K562 (cell line): ENCODE measurements around the gene CDC42EP2. TPM values are rescaled to one million over a fixed set of nuclear protein-coding genes. Genes with fewer than 3 reads are reported as not detected.

Source experiments
- ATAC-seq: fragments of 200-7000 bp; cut with Tn5 transposase; 3 replicates; pipeline ENCODE4 v1.9.1; 2020; ENCODE audit warnings: moderate library complexity
- BruUV-seq: library from RNA; stranded (reverse); fragments of 400-500 nt; replicated peaks from 2 replicates; lab custom pipeline; 2021; lab: Mats Ljungman, UMichigan
- CTCF ChIA-PET: fragments of 300-600 bp; formaldehyde crosslinking; extraction: SDS; loops from one replicate; lab custom pipeline; 2021; ENCODE audit warnings: low intra/inter-chr PET ratio; lab: Yijun Ruan, JAX
- POLR2A ChIA-PET: fragments of 300-600, 350-650 bp; sonication (Branson Sonifier 250); formaldehyde crosslinking; extraction: SDS; loops from one replicate; lab custom pipeline; 2021; ENCODE audit warnings: antibody characterized with exemption, inconsistent platforms; lab: Yijun Ruan, JAX
- DNase-seq, 4 experiments: peaks; one replicate each; pipeline versions ENCODE4 v3.0.0 to v3.0.0-alpha.2; 2011 to 2018; ENCODE audit warnings: low spot score in 3 of 4, mixed read lengths in 3 of 4; ENCODE audit errors: extremely low read depth in 1 of 4
- FAIRE-seq: peaks from 2 replicates; lab custom pipeline; 2011; peaks lifted over from hg19 to GRCh38; lab: Jason Lieb, UNC
- H2AFZ ChIP-seq: 2 replicates; pipeline ENCODE4 v1.6.0; 2011; ENCODE audit warnings: low read depth, low read length, control low read depth, inconsistent platforms
- H3K27ac ChIP-seq: fragments of 200-600 bp; 3 replicates; pipeline ENCODE4 v1.8.0; 2011; ENCODE audit warnings: low read depth, mild to moderate bottlenecking, control low read depth, inconsistent platforms, low read length, moderate library complexity, mixed read lengths; ENCODE audit errors: extremely low read depth
- H3K27me3 ChIP-seq, 2 experiments: fragments of 300-600 bp in 1 of 2; 2 replicates in 1 of 2; 3 replicates in 1 of 2; pipeline versions ENCODE4 v1.6.0 to v1.8.0; 2011; ENCODE audit warnings: inconsistent platforms in 2 of 2, low read length in 2 of 2, mild to moderate bottlenecking in 1 of 2, mixed read lengths in 1 of 2, moderate library complexity in 1 of 2; ENCODE audit not compliant: control insufficient read depth in 2 of 2, insufficient read depth in 2 of 2
- H3K36me3 ChIP-seq: fragments of 300-600 bp; 3 replicates; pipeline ENCODE4 v1.8.0; 2011; ENCODE audit warnings: mild to moderate bottlenecking, low read length, inconsistent platforms; ENCODE audit not compliant: control insufficient read depth, insufficient read depth
- H3K4me1 ChIP-seq, 2 experiments: fragments of 200-600 bp in 1 of 2; replicated peaks in 1 of 2; 2 replicates in 1 of 2; 3 replicates in 1 of 2; pipeline versions ENCODE4 v1.5.1 to v1.8.0; 2011; ENCODE audit warnings: inconsistent platforms in 2 of 2, low read length in 2 of 2, mild to moderate bottlenecking in 1 of 2, mixed read lengths in 1 of 2, moderate library complexity in 1 of 2; ENCODE audit not compliant: control insufficient read depth in 2 of 2, insufficient read depth in 2 of 2
- H3K4me2 ChIP-seq: 2 replicates; pipeline ENCODE4 v1.6.1; 2011; ENCODE audit warnings: low read length, control low read depth, inconsistent platforms, mixed read lengths; ENCODE audit not compliant: insufficient read depth
- H3K4me3 ChIP-seq: fragments of 200-600 bp; sonication (generic), shearing (Covaris generic); 2 replicates; pipeline ENCODE4 v1.5.1; 2016; ENCODE audit warnings: control low read depth, inconsistent platforms
- H3K79me2 ChIP-seq: fragments of 200-600 bp; 3 replicates; pipeline ENCODE4 v1.8.0; 2011; ENCODE audit warnings: low read length, inconsistent platforms; ENCODE audit not compliant: control insufficient read depth, insufficient read depth
- H3K9ac ChIP-seq, 2 experiments: 2 replicates each; pipeline versions ENCODE4 v1.6.0 to v1.6.1; 2011; ENCODE audit warnings: low read depth in 2 of 2, low read length in 2 of 2, control low read depth in 1 of 2, inconsistent platforms in 1 of 2, mild to moderate bottlenecking in 1 of 2, mixed read lengths in 1 of 2; ENCODE audit not compliant: insufficient read depth in 1 of 2
- H3K9me1 ChIP-seq: one replicate; pipeline ENCODE4 v1.6.0; 2011; ENCODE audit warnings: inconsistent platforms, mild to moderate bottlenecking, low read length, moderate library complexity; ENCODE audit not compliant: control insufficient read depth, insufficient read depth
- H3K9me3 ChIP-seq: replicated peaks from 2 replicates; pipeline ENCODE4 v1.5.1; 2011; ENCODE audit warnings: low read depth, low read length, inconsistent platforms; ENCODE audit not compliant: control insufficient read depth, insufficient read depth
- H4K20me1 ChIP-seq: replicated peaks from 2 replicates; pipeline ENCODE4 v1.6.1; 2011; ENCODE audit warnings: low read length, inconsistent platforms, mixed read lengths; ENCODE audit not compliant: control insufficient read depth, insufficient read depth
- C11orf30 ChIP-seq: fragments of 450-650 bp; IDR thresholded peaks from 2 replicates; pipeline ENCODE4 v1.6.1; 2016; ENCODE audit warnings: low read depth, mild to moderate bottlenecking
- CEBPG ChIP-seq, 3 experiments: fragments of 200-800 bp in 1 of 3; sonication (Bioruptor generic) in 1 of 3; sonication (generic) in 1 of 3; formaldehyde crosslinking in 1 of 3; IDR thresholded peaks in 2 of 3; conservative IDR thresholded peaks in 1 of 3; 2 replicates each; pipeline versions ENCODE4 v1.6.1 to v1.8.0; 2016 to 2022; ENCODE audit warnings: missing compliant biosample characterization in 2 of 3, missing genetic modification characterization in 2 of 3, mild to moderate bottlenecking in 1 of 3, missing genetic modification reagents in 1 of 3
- KDM1A ChIP-seq, 2 experiments: fragments of 450-650 bp; IDR thresholded peaks; 2 replicates each; pipeline ENCODE4 v1.6.1; 2016; ENCODE audit warnings: mild to moderate bottlenecking in 2 of 2
- MXI1 ChIP-seq: IDR thresholded peaks from 2 replicates; pipeline ENCODE4 v1.6.1; 2011; ENCODE audit warnings: low read depth, mild to moderate bottlenecking, improper control_type of control experiment, low read length
- NFE2 ChIP-seq: IDR thresholded peaks from 2 replicates; pipeline ENCODE4 v1.6.1; 2014; ENCODE audit warnings: antibody characterized with exemption, low read depth
- RBFOX2 ChIP-seq: fragments of 200-400 bp; formaldehyde crosslinking; IDR thresholded peaks from 2 replicates; pipeline ENCODE4 v1.6.1; 2017; ENCODE audit warnings: low read depth, mild to moderate bottlenecking, low read length, moderate library complexity
- TCF3 ChIP-seq: sonication (generic); formaldehyde crosslinking; IDR thresholded peaks from 2 replicates; pipeline ENCODE4 v1.4.0; 2020; ENCODE audit warnings: mild to moderate bottlenecking, missing genetic modification reagents
- WGBS: fragments of 100-300 bp; shearing (Covaris generic); methylation state at CpG from one replicate; pipeline ENCODE4 v1.1.6; 2016; ENCODE audit warnings: low coverage, mixed read lengths; ENCODE audit not compliant: insufficient coverage; ENCODE audit errors: missing lambda C conversion rate; 5-methylcytosine and 5-hydroxymethylcytosine counted together
- in situ Hi-C: fragments of 300-500 bp; cut with MboI; formaldehyde crosslinking; loops from 4 replicates; pipeline ENCODE4 v1.15.0; 2018; ENCODE audit warnings: inconsistent platforms, mixed read lengths
- intact Hi-C: fragments of 100-400 bp; cut with micrococcal nuclease; formaldehyde crosslinking; loops from 2 replicates; pipeline ENCODE4 v1.14.2; 2022
- polyA plus RNA-seq, 8 experiments: library from polyadenylated mRNA; depleted of rRNA in 4 of 8; stranded (reverse) in 5 of 8; unstranded in 3 of 8; fragments of >200 nt; fragmentation: Nextera tagmentation in 2 of 8; fragmentation: Illumina TruSeq in 1 of 8; extraction: Ambion mirVana in 2 of 8; extraction: Trizol in 1 of 8; gene quantifications; 2 replicates each; pipeline versions ENCODE4 v1.2.1 to v1.2.3, GENCODE V29; 2011 to 2014; ENCODE audit warnings: inconsistent platforms in 1 of 8, missing spikeins in 1 of 8
- total RNA-seq, 7 experiments: library from RNA; depleted of rRNA in 6 of 7; stranded (reverse); fragments of >200 nt in 6 of 7; fragmentation: Illumina TruSeq in 2 of 7; extraction: Trizol in 2 of 7; gene quantifications; 2 replicates each; pipeline versions ENCODE4 v1.2.1 to v1.2.3, GENCODE V29; 2011 to 2021; ENCODE audit warnings: low replicate concordance in 1 of 7
- TF ChIP-seq, protein P1 (sequence below): fragments of 450-650 bp; IDR thresholded peaks from 2 replicates; pipeline ENCODE4 v1.6.1; 2016

Gene CDC42EP2
- total and polyA plus RNA-seq, 9 of the 15 experiments (the other 6 are each of a cell fraction or from before 2014, with no cell fraction given) = 0.27 to 3.5 (median 0.83) TPM; not detected in 1

DNA sequence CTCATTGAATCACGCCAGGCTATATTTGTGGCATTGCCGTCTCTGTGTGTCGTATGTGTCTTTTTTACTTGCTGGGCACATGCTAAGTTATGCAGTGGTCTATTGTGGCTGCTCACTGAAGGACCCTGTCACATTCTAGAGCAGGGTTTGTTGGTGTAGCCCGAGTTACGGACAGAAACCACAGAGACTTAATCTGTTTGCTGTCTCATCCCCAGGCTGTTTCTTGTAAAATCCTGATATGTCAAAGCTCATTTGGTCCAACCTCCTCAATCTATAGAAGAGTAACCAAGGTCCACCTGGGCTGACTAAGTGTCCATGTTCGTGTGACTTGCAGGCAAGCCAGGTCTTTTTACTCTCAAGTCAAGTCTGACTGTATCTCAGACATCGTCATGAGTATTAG lies 24.0 kb downstream of the CDC42EP2 start:
- BruUV-seq = no TSS peak
- Histone ChIP-seq H3K9ac (peak overlapping the region; percentile 19 to 70; a peak in 1 of 4 replicates), H3K4me2 (peak overlapping the region; percentile 43), H3K79me2 (peaks cover 61% of the 10 kb centered on the region), H3K27ac (peak overlapping the region; percentile 50), H4K20me1 (peaks cover 9% of the 10 kb centered on the region), H3K36me3 (peaks cover 60% of the 10 kb centered on the region), H3K9me3 (no peaks in the 10 kb centered on the region), H3K27me3 (no peaks in the 10 kb centered on the region), H3K4me1 (peaks cover 17 to 20% of the 10 kb centered on the region in 2 experiments; a peak in 4 of 5 replicates), H3K9me1 (no peaks in the 10 kb centered on the region), H2AFZ (no peak overlapping the region), H3K4me3 (no peak overlapping the region)
- 31% methylated on average over 7 of the region's 7 CpGs for WGBS
- FAIRE-seq = peak; percentile 48
- intact Hi-C loops = no loop called here
- CTCF ChIA-PET = no interaction called here
- DNase-seq = peak in 2 of 4 experiments; percentile 39 to 51
- in situ Hi-C loops = no loop called here
- POLR2A ChIA-PET = interaction anchor here (0.7 to 2.8 kb wide), 10 partner anchors 9 to 169 kb away, joined by 3 to 15 read pairs (median 5); partner anchors contain the start of genes MALAT1, NEAT1 and SPDYC
- TF ChIP-seq NFE2 (peak; percentile 75), C11orf30 (0 out of 2 replicates have a peak, but pooled peaks have one; percentile 6), CEBPG (CRISPR knock-in tag; IDR thresholded peaks at IDR 0.05) (0 out of 2 replicates have a peak, but pooled peaks have one; percentile 48), CEBPG (tag; conservative IDR thresholded peaks at IDR 0.05 in 1 of 2, IDR thresholded peaks at IDR 0.05 in 1 of 2) (no peak), TCF3 (CRISPR knock-in tag) (peak; percentile 43), MXI1 (no peak), RBFOX2 (no peak), KDM1A (IDR thresholded peaks at IDR 0.05) (peak in 1 of 2 experiments; percentile 22; a peak in 1 of 4 replicates)
- TF ChIP-seq, protein P1, sequence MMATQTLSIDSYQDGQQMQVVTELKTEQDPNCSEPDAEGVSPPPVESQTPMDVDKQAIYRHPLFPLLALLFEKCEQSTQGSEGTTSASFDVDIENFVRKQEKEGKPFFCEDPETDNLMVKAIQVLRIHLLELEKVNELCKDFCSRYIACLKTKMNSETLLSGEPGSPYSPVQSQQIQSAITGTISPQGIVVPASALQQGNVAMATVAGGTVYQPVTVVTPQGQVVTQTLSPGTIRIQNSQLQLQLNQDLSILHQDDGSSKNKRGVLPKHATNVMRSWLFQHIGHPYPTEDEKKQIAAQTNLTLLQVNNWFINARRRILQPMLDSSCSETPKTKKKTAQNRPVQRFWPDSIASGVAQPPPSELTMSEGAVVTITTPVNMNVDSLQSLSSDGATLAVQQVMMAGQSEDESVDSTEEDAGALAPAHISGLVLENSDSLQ = peak; percentile 42; the same call in 1 of the 2 replicates
- ATAC-seq = peak; percentile 52
